ENCODE measurements around the gene TMEM81.

Gene TMEM81

GRCh38 chr1:205076245-205076761, 8.0 kb downstream of the TMEM81 start:
- DNase-seq (ENCODE audit: low read depth in 3 of 3), result no peak

GRCh38 chr1:205075642-205076155, 8.6 kb downstream of the TMEM81 start:
- no peak for DNase-seq (ENCODE audit: low read depth in 3 of 3)

DNA sequence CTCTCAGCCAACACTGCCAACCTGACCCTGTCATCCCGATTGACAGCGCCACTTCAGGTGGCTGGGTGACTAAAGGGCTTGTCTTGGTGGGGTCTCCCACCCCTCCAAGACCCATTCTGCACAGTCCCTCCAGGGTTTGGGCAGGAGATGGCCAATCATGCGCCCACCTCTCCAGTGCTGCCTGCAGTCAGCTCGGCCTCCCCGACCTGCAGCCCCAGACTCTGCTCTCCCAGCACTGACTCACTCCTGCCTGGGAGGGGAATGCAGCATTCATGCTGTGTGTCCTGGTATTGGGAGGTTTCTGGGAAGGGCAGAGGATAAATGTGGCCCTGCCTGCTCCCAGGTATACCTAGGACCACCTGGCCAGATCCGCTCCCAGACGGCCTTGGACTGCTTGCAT, 9.7 kb downstream of the TMEM81 start:
- DNase-seq (ENCODE audit: low read depth in 3 of 3), result no peak

GRCh38 chr1:205074084-205074483, 10.2 kb downstream of the TMEM81 start:
- DNase-seq (ENCODE audit: low read depth in 3 of 3), result no peak

DNA sequence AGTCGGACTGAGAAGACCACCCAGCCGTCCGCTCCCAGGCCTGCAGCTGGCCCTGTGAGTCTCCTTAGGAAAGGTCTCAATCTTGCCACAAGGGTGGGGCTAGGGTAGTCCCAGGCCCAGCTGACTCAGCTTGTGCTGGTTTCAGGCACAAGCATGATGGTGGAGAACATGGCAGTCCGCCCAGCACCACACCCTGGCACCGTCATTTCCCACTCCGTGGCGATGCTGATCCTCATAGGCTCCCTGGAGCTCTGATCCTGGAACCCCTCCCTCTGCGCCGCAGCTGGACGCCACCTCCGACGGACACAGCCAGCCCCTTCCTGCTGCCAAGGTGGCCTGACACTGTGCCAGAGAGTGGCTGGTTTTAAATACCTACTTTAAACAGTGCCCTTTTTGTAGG, 10.7 kb downstream of the TMEM81 start:
- DNase-seq (ENCODE audit: low read depth in 3 of 3), result no peak

DNA sequence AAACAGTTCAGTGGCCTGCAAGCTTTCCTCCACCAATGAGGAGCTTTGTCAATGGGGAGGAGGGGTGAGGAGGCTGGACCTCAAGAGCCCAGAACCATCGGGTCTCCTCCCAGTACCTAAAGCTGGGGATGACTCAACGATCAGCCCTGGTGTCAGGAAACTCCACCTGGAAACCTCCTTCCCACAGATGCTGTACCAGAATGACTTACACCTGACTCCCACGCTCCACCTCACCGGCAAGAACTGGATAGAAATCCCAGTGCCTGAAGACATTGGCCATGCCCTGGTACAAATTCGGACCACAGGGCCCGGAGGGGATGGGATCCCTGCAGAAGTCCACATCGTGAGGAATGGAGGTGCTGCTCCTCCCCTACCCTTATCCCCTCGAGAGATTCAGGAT, 11.4 kb downstream of the TMEM81 start:
- no peak for DNase-seq (ENCODE audit: low read depth in 3 of 3)

DNA sequence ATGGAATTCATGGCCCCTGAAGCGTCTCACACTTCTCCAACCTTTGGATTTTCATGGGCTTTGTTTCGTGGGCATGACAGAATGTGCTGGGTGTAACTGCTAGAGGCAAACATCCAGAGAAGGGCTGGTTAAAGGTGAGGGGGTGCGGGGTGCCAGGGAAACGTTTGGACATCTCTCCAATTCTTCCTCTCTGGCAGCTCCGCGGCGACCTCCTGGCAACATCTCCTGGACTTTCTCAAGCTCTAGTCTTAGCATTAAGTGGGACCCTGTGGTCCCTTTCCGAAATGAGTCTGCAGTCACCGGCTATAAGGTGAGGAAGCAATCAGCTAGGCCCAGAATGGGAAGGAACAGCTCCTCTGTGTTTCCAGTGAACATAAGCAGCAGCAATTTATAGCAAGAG, 12.0 kb downstream of the TMEM81 start:
- no peak for DNase-seq (ENCODE audit: low read depth in 3 of 3)

DNA sequence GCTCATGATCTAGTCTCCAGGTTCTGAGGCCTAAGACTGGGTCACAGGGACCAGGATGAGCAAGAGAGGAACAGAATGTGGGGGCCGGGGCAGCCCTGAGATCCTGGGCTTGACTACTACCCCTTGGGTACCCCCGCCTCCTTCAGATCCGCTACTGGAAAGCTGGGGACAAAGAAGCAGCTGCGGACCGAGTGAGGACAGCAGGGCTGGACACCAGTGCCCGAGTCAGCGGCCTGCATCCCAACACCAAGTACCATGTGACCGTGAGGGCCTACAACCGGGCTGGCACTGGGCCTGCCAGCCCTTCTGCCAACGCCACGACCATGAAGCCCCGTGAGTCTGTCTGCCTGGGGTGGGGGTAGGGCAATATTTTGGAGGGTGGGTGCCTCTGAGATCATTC, 12.5 kb downstream of the TMEM81 start:
- DNase-seq (ENCODE audit: low read depth in 3 of 3), result no peak

- no peak for DNase-seq (ENCODE audit: low read depth in 3 of 3)
These were observed 13.2 kb downstream of the TMEM81 start for GRCh38 chr1:205071028-205071409.

DNA sequence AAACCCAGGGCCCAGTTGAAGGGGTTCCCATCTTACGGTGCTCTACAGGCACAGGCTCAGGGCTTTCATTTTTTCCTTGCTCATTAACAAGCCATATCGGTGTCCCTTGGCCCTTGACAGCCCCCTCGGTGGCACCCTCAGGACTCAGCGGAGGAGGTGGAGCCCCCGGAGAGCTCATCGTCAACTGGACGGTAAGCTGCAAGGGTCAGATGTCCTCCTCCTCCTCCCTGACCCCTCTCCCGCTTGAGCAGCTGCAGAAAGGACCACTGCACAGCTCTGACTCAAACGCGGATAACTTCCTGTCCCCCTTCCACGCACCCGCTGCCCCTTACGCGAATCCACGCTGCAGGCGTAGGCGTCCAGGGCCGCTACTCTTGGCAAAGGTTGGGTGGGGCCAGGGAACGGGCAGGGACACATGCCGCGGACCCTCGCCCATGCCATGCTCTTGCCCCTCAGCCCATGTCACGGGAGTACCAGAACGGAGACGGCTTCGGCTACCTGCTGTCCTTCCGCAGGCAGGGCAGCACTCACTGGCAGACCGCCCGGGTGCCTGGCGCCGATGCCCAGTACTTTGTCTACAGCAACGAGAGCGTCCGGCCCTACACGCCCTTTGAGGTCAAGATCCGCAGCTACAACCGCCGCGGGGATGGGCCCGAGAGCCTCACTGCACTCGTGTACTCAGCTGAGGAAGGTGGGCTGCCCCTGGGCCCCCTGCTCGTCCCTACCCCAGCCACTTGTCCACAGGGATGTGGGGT, 14.7 kb downstream of the TMEM81 start:
- no peak for DNase-seq (ENCODE audit: low read depth in 3 of 3)

DNA sequence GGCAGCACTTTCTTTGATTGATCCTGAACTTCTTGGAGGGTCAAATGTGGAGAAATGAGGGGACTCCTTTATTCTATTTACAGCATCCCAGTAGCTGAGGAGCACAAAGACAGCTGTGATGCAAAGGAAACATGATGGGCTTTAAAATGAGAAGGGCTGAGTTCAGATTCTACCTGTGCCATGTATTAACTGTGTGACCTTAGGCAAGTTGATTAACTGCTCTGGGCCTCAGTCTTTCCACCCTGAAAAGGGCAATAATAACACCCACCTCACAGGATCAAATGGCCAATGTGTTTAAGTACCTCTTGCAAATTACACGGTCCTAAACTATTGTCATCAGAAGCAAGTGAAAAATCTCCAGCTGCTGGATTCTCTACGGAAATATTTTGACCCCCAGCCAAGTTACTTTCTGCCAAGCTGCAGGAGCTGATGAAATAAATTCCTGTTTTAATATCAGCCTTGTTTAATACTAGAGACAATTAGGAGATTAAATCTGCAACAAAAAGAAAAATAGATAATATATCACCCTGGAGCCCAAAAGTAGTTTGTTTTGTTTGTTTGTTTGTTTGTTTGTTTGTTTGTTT, 15.7 kb downstream of the TMEM81 start:
- DNase-seq (ENCODE audit: low read depth in 3 of 3), result no peak

DNA sequence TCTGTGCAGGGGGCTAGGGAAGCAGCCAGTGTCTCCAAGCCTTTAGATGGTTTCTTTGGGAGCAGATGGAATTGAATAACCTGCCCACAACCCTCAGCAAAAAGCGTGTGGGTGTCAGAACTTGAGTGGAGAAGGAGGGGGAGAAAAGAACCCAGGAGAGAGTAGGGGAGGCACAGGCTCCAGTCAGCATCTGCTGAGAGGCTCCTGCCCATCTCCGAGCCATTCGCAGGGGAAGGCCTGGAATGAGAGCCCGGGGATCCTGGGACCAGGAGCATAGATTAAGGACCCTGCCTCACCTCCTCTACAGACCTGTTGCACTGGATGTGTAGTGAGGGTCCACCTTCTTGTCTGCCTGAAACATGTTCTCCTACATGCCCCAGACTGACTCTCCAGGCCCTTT, 16.3 kb downstream of the TMEM81 start:
- DNase-seq (ENCODE audit: low read depth in 3 of 3), result no peak

- no peak for DNase-seq (ENCODE audit: low read depth in 3 of 3)
These were observed 17.2 kb downstream of the TMEM81 start for GRCh38 chr1:205067031-205067430.

DNA sequence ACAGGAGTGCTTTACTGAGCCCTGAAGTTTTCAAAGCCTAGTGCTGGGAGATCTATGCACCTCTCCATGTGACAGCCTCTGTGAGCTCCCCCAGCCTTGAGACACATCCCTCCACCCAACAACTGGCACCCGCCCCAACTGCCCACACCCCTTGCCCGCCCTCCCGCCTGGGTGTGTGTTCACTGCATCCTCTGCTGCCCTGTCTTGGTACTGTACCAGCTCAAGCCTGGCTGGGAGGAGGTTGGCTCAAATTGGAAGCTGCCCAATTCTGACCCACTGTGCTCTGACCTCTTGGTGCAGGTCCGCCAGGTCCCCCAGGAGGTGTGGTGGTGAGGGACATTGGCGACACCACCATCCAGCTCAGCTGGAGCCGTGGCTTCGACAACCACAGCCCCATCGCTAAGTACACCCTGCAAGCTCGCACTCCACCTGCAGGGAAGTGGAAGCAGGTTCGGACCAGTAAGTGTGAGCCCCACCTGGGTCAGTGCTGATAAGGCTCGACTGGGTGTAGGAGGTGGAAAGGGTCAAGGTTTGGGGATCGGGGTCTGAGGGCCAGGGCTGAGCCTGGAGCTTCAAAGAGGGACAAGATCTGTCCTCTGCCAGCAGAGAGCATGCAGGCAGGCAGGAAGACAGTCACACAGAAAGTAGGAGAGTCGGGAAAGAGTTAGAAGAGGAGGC, 18.0 kb downstream of the TMEM81 start:
- no peak for DNase-seq (ENCODE audit: low read depth in 3 of 3)

GRCh38 chr1:205065666-205066065, 18.6 kb downstream of the TMEM81 start:
- DNase-seq (ENCODE audit: low read depth in 3 of 3), result no peak

DNA sequence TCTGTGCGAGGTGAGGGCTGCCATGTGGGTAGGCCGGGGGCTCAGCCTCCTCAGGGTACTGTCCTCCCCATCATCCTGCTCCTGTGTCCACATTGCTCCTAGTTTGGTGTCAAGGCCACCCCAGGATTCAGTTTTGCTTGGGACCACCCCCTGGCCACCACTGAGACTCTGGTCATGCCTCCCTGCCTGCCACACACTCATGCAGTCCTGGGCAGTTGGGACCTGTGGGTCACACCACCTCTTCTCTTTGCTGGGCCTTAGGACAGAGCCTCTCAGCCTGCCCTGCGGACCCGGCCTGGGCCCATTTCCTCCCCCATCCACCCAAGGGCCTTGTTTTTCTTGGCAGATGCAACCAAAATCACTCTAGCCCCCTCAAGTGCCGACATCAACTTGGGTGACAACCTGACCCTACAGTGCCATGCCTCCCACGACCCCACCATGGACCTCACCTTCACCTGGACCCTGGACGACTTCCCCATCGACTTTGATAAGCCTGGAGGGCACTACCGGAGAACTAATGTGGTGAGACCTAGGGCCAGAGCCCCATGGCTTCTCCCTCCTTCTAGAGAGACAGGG, 19.4 kb downstream of the TMEM81 start:
- no peak for DNase-seq (ENCODE audit: low read depth in 3 of 3)

DNA sequence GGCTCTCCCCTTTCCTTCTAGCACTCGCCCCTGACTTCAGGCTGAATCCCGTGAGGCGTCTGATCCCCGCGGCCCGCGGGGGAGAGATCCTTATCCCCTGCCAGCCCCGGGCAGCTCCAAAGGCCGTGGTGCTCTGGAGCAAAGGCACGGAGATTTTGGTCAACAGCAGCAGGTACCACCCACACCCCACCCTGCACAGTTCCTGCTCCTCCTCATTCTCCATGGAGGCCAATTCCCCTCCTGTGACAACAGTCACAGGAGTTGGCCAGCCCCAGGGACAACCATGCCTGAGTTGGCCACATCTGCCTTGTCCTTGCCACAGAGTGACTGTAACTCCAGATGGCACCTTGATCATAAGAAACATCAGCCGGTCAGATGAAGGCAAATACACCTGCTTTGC, 20.0 kb downstream of the TMEM81 start:
- no peak for DNase-seq (ENCODE audit: low read depth in 3 of 3)

GRCh38 chr1:205062895-205063294, 21.4 kb downstream of the TMEM81 start:
- no peak for DNase-seq (ENCODE audit: low read depth in 3 of 3)

- no peak for DNase-seq (ENCODE audit: low read depth in 3 of 3)
These were observed 21.9 kb downstream of the TMEM81 start for GRCh38 chr1:205062319-205062718.

DNA sequence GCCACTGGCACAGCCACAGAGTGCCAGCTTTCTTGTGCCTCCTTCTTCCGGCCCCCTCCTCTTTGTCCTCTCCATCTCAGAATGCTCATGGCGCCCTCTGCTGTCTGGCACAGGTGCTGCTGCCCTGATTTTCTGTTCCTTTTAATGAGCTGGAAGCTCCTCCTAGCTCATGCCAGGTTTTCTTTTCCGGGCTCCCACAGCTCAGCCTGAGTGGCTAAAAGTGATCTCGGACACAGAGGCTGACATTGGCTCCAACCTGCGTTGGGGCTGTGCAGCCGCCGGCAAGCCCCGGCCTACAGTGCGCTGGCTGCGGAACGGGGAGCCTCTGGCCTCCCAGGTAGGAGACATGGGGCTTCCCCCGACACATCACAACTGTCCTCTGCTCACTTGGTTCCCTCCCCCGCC, 22.6 kb downstream of the TMEM81 start:
- DNase-seq (ENCODE audit: low read depth in 3 of 3), result peak; percentile 31 to 42 (median 38)

GRCh38 chr1:205061227-205061626, 23.0 kb downstream of the TMEM81 start:
- DNase-seq (ENCODE audit: low read depth in 3 of 3), result no peak

- DNase-seq (ENCODE audit: low read depth in 3 of 3), result no peak
These were observed 23.5 kb downstream of the TMEM81 start for GRCh38 chr1:205060746-205061145.
